Endothelial cell (in vitro differentiated cells): ENCODE results near the gene ZSCAN12. TPM values are rescaled to one million over a fixed set of nuclear protein-coding genes. Genes with fewer than 3 reads are reported as not detected.
"Not testable (repeated sequence)": the region's sequence is repeated elsewhere in the genome, so short reads cannot be mapped to it uniquely, and the experiment has no call there.

ENCODE experiments used
- DNase-seq: peaks from one replicate; pipeline ENCODE4 v3.0.0; 2021; ENCODE audit warnings: low spot score
- H3K27ac Mint-ChIP-seq: one replicate; pipeline ENCODE4 v1.8.0; 2021; ENCODE audit warnings: mixed read lengths, inconsistent platforms; ENCODE audit not compliant: unreplicated experiment
- H3K27me3 Mint-ChIP-seq: one replicate; pipeline ENCODE4 v1.8.0; 2021; ENCODE audit warnings: mild to moderate bottlenecking, moderate library complexity, mixed read lengths, inconsistent platforms; ENCODE audit not compliant: unreplicated experiment
- H3K36me3 Mint-ChIP-seq: one replicate; pipeline ENCODE4 v1.8.0; 2021; ENCODE audit warnings: mild to moderate bottlenecking, low read depth, mixed read lengths, inconsistent platforms; ENCODE audit not compliant: unreplicated experiment
- H3K4me1 Mint-ChIP-seq: one replicate; pipeline ENCODE4 v1.8.0; 2021; ENCODE audit warnings: mild to moderate bottlenecking, mixed read lengths, inconsistent platforms; ENCODE audit not compliant: unreplicated experiment
- H3K4me3 Mint-ChIP-seq: one replicate; pipeline ENCODE4 v1.8.0; 2021; ENCODE audit warnings: mild to moderate bottlenecking, mixed read lengths, inconsistent platforms; ENCODE audit not compliant: unreplicated experiment
- H3K9me3 Mint-ChIP-seq: one replicate; pipeline ENCODE4 v1.8.0; 2021; ENCODE audit warnings: mixed read lengths, inconsistent platforms; ENCODE audit not compliant: unreplicated experiment
- total RNA-seq: library from RNA; stranded (reverse); fragmentation: NEBNext Ultra II Directional; extraction: Animal tissue kit (Norgen Biotek cat#: 25700); gene quantifications from one replicate; pipeline ENCODE4 v1.2.1, GENCODE V29; 2021; ENCODE audit not compliant: unreplicated experiment
- TF ChIP-seq, protein P1 (sequence below): fragments of 200-600 bp; sonication (generic); IDR thresholded peaks from one replicate; pipeline ENCODE4 v1.5.0; 2021; ENCODE audit warnings: antibody characterized with exemption; ENCODE audit not compliant: unreplicated experiment

Gene ZSCAN12
- total RNA-seq, 1 donor from 2014 or later, result 9.5 TPM

DNA sequence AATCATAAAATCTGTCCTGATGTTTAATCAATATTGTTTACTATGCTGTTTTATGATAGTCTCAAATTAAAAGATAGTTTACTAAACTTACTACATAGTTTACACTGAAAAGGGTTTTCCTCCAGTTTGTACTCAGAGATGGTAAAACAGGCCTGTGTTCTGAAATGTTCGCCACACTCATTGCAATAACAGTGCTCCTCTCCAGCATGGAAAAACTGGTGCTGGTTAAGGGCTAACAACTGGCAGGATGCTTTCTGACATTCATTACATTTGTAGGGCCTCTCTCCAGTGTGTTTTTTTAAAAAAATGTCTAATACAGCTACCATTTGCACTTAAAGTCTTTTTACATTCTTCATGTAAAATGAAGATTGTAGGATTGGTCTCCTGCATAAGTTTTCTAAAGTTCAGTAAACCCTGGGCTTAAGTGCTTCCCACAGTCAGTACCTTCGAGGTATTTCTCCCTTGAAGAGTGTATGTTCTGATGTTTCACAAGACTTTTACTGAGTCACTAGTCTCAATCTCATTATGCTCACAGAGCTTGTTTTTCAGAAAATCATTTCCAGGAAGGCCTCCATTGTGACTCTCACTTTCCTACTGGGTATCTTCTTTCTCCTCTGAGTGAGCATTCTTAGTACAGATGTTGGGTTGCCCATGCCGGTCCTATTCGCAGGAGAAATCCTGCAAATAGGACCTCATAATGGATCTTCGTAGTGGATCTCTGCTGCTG, 8.7 kb upstream of the ZSCAN12 start:
- Mint-ChIP-seq H3K4me3 (no peak overlapping the region), H3K27ac (no peak overlapping the region), H3K27me3 (no peaks in the 10 kb centered on the region), H3K4me1 (no peaks in the 10 kb centered on the region), H3K9me3 (no peaks in the 10 kb centered on the region), H3K36me3 (no peaks in the 10 kb centered on the region)
- TF ChIP-seq, protein P1, sequence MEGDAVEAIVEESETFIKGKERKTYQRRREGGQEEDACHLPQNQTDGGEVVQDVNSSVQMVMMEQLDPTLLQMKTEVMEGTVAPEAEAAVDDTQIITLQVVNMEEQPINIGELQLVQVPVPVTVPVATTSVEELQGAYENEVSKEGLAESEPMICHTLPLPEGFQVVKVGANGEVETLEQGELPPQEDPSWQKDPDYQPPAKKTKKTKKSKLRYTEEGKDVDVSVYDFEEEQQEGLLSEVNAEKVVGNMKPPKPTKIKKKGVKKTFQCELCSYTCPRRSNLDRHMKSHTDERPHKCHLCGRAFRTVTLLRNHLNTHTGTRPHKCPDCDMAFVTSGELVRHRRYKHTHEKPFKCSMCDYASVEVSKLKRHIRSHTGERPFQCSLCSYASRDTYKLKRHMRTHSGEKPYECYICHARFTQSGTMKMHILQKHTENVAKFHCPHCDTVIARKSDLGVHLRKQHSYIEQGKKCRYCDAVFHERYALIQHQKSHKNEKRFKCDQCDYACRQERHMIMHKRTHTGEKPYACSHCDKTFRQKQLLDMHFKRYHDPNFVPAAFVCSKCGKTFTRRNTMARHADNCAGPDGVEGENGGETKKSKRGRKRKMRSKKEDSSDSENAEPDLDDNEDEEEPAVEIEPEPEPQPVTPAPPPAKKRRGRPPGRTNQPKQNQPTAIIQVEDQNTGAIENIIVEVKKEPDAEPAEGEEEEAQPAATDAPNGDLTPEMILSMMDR, result no peak
- DNase-seq, result no peak

DNA sequence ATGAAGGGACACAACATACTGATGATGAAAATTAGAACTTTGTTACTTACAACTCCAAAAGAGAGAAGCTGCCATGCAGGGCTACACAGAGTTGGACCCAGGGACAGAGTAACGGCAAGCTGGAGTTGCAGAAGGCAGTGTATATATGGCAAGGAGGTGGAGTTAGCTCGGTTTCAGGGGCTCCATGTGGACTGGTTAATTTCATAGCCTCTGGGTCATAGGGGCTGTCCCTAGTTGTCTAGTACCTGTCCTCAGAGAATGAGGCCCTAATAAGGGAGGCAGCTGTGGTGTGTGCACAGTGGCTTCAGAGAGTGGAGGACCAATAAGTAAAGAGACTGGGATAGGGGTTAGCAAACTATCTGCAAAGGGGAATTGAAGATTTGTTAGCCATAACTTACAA, 7.9 kb upstream of the ZSCAN12 start:
- Mint-ChIP-seq H3K9me3 (no peaks in the 10 kb centered on the region), H3K36me3 (no peaks in the 10 kb centered on the region), H3K27me3 (no peaks in the 10 kb centered on the region), H3K4me1 (no peaks in the 10 kb centered on the region), H3K4me3 (no peak overlapping the region), H3K27ac (no peak overlapping the region)
- TF ChIP-seq, protein P1, result no peak
- no peak for DNase-seq

DNA sequence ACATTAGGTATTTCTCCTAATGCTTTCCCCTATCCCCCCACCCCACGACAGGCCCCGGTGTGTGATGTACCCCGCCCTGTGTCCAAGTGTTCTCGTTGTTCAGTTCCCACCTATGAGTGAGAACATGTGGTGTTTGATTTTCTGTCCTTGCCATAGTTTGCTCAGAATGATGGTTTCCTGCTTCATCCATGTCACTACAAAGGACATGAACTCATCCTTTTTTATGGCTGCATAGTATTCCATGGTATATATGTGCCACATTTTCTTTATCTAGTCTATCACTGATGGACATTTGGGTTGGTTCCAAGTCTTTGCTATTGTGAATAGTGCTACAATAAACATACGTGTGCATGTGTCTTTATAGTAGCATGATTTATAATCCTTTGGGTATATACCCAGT, 4.4 kb upstream of the ZSCAN12 start:
- not testable (repeated sequence) for H3K4me3 Mint-ChIP-seq, H3K9me3 Mint-ChIP-seq, DNase-seq, H3K27me3 Mint-ChIP-seq, H3K36me3 Mint-ChIP-seq, H3K27ac Mint-ChIP-seq, H3K4me1 Mint-ChIP-seq

DNA sequence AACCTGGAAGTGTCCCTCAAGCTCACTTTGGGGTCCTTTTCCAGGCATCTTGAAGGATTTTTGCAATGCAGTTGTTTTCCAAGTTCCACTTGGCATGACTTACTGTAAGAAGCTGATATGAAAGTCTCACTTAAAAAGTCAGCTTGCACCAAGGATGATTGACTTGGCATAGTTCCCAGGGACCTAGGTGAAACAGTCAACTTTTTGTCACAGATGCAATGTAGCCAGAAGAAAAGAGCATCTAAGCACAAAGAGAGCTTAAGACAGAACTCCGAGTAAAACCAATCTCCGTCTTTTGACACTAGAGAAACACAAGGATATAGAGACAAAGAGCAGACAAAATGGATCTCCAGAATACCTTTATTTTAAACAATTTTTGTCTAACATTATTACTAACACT, 2.6 kb upstream of the ZSCAN12 start:
- no peak overlapping the region for H3K27ac Mint-ChIP-seq
- no peaks in the 10 kb centered on the region for H3K9me3 Mint-ChIP-seq
- no peak for DNase-seq
- no peak overlapping the region for H3K4me3 Mint-ChIP-seq
- H3K36me3 Mint-ChIP-seq, result peaks cover 11% of the 10 kb centered on the region
- TF ChIP-seq, protein P1, result no peak
- H3K4me1 Mint-ChIP-seq, result peaks cover 11% of the 10 kb centered on the region
- H3K27me3 Mint-ChIP-seq, result peaks cover 2% of the 10 kb centered on the region

DNA sequence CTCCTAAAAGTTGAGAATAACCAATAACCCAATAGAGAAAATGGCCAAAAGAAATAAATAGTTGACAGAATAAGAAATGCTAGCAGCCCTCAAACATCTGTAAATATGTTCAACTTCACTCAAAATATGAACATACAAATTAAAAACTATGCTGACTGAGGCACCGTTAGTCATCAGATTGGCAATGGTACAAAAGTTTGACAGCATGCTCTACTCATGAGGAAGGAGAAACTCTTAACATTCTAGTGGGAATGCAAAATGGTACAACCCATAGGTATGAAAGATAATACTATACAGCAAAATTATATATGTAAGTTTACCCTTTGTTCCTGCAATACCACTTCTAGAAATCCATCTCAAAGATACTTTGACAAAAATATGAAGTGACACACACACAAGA, 1.6 kb upstream of the ZSCAN12 start:
- no peak for DNase-seq
- Mint-ChIP-seq H3K4me1 (peaks cover 15% of the 10 kb centered on the region), H3K27me3 (peaks cover 2% of the 10 kb centered on the region), H3K27ac (no peak overlapping the region), H3K9me3 (no peaks in the 10 kb centered on the region), H3K36me3 (peaks cover 13% of the 10 kb centered on the region), H3K4me3 (no peak overlapping the region)
- TF ChIP-seq, protein P1, result no peak
